MM.1S (cell line): Measurements from ENCODE around the gene ADTRP.

Experiments
- EZH2 ChIP-seq: fragments of 300-600 bp; sonication (generic); optimal IDR thresholded peaks from 2 replicates; pipeline ENCODE3; 2017; ENCODE audit warnings: low read depth, mild to moderate bottlenecking, antibody characterized with exemption, low read length, mixed read lengths
- EZH2phosphoT487 ChIP-seq: fragments of 300-600 bp; sonication (generic); IDR thresholded peaks from 2 replicates; pipeline ENCODE4 v1.6.1; 2018; ENCODE audit warnings: antibody characterized with exemption, low read length
- TF ChIP-seq, protein P1 (sequence below): fragments of 300-600 bp; sonication (generic); IDR thresholded peaks from 2 replicates; pipeline ENCODE4 v1.5.1; 2016; ENCODE audit warnings: antibody characterized with exemption, low read length, mixed read lengths

DNA sequence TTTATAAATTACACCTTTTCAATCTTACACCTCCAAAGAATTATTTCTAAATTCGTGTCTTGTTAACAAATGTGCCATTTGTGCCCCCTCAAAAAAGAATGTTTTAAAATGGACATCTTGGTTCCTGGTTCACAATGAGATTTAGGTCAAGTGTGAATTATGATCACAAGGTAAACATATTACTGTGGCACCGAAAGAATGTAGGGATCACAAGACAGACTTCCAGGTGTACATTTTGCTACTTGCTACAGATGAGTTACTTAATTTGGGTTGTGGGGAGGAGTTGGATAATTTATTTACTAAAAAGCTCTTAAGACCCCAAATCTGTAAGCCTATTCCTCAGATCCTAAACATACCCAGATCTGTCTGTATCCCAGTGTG lies 25.0 kb upstream of the ADTRP start:
- TF ChIP-seq, protein P1, sequence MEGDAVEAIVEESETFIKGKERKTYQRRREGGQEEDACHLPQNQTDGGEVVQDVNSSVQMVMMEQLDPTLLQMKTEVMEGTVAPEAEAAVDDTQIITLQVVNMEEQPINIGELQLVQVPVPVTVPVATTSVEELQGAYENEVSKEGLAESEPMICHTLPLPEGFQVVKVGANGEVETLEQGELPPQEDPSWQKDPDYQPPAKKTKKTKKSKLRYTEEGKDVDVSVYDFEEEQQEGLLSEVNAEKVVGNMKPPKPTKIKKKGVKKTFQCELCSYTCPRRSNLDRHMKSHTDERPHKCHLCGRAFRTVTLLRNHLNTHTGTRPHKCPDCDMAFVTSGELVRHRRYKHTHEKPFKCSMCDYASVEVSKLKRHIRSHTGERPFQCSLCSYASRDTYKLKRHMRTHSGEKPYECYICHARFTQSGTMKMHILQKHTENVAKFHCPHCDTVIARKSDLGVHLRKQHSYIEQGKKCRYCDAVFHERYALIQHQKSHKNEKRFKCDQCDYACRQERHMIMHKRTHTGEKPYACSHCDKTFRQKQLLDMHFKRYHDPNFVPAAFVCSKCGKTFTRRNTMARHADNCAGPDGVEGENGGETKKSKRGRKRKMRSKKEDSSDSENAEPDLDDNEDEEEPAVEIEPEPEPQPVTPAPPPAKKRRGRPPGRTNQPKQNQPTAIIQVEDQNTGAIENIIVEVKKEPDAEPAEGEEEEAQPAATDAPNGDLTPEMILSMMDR: no peak
- TF ChIP-seq EZH2phosphoT487: no peak
- no peak for TF ChIP-seq EZH2
